Activated T-cell treated with anti-CD3 and anti-CD28 coated beads for 48 hours (primary cell): Measurements from ENCODE around the gene DNAJC5.
"Not testable (repeated sequence)": the region's sequence is repeated elsewhere in the genome, so short reads cannot be mapped to it uniquely, and the experiment has no call there.

Source experiments
- DNase-seq: peaks from one replicate; pipeline ENCODE4 v3.0.0-alpha.2; 2020; ENCODE audit warnings: low read depth

DNAJC5 gene

DNA sequence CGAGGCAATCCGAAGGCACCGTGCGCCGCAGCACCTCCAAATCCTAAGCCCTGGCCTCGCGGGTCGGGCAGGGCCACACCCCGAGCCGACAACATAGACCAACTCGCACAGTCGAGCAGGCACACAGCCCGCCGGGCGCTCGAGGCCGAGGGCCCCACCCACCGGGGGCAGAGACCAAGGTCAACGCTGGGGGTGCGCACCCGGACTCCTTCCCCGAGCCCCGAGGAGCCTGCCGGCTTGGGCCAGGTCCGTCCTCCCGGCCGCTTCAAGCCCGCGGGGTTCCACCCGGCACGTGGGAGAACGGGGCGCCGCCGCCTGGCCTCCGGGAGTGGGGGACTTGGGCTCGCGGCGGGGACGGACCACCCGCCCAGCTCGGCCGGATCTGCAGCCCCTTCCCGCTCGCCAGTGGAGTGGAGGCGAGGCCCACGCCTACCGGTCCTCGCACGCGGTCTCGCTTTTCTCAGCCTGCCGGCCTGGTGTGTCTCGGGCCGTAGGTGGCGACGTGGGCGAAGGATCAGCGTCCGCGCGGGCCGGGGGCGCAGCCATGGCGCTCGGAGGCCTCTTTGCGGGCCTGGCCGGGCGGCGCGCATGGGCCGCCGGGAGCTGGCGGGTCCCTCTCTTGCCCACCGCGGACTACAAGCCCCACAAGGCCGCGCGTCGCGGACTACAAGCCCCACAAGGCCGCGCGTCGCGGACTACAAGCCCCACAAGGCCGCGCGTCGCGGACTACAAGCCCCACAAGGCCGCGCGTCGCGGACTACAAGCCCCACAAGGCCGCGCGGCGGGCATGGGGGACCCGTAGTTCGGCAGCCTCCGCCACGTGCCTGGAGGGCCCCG lies 61.1 kb downstream of the DNAJC5 start, which contains the start of gene UCKL1:
UCKL1 (minus strand) TSS at position 590 of the 837 bp plus-strand sequence; CDS start at position 546, 44 bp downstream.
- DNase-seq: peak; percentile 84

DNA sequence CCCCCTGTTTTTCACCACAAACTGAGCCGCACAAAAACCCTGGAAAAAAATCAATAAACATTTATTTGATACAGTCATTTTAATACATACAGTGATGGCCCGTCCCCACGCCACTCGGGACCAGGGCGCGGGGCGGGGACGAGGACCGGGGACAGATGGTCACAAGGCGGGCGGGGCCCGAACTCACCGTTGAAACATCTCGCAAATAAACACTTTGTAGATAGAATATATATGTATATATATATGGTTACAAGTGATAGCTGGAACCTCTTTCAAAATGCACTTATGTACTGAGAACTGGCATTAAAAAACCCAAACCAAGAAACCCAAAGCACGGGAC lies 61.7 kb downstream of the DNAJC5 start:
- no peak for DNase-seq

DNA sequence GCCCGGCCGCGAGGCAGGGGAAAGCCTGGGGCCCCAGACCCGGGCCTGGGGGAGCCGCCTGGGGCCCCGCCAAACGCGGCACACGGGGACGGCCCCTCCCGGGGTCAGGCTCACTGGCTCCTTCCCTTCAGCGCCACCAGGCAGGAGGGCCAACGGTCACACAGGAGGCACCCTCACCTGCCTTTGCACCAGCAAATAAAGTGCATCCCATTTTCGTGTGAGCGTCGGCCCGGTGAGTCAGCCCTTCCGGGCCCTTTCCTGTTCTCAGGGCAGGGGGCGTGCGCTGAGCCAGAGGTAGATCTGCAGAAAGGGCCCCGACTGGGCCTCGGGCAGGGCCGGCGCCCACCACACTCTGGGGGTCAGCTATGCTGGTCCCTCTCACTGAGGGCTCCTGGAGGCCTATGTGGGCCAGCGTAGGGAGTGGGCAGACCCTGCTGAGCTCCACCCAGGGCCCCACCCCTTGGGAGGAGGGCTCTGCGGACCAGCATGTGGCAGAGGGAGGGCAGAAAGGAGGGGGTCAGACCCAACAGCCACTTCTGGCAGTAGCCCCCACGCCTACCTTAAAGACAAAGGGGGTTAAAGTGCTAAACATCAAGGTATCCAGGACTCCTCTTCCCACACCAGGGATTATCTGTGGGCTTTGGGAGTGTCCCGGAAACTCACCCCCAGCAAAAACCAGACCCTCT lies 62.2 kb downstream of the DNAJC5 start:
- DNase-seq: peak; percentile 71

DNA sequence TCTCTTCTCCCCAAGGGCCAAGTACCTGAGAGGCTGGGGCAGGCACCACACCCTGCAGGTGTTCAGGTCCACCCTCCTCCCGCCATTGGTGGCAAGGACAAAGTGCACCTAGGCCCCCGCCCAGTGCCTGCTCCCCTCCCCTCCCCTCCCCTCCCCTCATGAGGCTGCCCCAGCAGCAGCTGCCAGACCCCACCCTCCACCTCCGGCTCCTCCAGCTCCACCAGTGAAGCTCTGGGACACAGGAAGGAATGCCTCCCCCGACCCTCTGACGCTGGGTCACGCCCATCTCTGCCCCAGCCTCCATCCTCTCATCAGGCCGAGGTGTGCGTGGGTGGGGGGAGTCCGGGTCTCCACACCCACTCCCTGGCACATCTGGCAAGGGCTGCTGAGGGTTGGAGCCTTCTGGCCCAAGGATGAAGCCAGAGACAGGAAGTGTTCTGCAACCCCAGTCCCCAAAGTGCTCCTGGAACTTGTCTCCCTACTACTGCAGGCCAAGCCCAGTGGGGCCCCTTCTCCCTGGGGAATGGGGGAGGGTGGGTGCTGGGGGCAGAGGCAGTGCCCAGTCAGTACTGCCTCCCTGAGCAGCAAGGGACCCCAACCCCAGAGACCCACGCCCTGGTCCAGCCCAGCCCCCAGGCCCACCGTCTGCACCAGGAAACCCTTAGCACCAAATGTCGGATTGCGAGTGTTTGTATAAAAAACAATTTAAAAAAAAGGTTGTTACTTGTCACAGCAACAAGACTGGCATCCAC lies 62.9 kb downstream of the DNAJC5 start:
- DNase-seq: no peak

DNA sequence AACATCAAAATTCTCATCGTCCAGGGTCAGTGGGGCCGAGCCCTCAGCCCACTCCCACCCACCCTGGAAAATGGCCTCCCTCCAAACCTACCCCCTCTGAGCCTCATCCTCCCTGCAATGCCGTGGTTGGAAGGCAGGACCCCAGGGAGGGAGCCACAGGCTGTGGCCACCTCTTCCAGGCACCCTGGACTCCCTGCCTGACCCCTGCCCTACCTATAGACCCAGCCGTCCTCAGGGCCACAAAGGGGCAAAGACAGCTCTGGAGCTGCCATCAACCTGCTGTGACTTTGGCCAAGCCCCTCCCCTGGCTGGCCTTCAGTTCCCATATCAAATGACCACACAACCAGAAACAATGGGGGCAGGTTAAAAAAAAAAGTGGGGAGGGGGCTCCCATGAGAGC lies 63.5 kb downstream of the DNAJC5 start:
- DNase-seq: no peak

DNA sequence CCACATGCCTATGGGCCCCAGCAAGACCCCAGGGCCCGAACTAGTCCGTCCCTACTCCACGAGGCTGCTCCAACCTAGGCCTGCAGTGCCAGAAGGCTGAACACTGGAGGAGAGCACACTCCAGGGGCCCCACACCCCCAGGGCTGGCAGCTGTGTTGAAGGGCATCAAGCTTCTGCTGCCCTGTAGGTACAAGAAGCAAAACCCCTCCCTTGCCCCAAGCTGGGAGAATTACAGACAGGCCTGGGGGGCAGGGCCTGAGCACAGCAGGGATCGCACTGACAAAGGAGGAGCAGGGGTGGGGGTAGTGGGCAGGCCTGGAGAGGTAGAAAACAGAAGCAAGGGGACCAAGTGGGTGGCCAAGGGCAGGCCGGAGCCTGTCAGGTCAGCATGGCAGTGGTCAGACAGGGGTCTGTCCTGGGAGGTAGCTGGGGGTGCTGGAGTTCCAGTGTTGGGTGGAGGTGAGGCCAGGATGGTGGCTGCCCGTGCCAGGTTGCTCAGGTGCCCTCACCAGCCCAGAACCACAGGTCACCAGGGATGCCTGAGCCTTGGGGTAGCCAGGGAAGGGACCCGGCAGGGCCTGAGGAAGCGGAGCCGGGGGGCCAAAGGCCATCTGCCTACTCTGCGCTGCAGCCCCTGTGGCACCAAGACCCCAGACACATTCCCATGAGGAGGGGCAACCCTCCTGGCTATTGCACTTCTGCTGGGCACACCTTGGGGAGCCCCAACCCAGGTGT lies 64.2 kb downstream of the DNAJC5 start:
- no peak for DNase-seq

DNA sequence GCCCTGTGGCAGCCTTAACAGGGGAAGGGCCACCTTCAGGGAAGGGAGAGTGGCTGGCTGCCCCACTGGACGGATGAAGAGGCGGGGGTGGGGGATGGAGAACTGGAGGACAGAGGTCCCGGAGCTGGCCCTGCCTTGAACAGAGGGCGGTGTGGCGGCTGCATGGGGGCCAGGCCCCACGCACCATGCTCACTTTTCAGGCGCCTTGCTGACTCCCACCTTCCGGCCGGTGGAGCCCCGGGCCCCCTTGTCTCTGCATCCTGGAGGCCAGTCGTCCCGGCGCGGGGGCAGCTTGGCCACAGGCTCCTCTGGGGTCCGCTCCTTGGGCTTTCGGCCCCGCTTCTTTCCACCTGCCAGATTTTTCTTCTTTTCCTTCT lies 64.8 kb downstream of the DNAJC5 start:
- no peak for DNase-seq

DNA sequence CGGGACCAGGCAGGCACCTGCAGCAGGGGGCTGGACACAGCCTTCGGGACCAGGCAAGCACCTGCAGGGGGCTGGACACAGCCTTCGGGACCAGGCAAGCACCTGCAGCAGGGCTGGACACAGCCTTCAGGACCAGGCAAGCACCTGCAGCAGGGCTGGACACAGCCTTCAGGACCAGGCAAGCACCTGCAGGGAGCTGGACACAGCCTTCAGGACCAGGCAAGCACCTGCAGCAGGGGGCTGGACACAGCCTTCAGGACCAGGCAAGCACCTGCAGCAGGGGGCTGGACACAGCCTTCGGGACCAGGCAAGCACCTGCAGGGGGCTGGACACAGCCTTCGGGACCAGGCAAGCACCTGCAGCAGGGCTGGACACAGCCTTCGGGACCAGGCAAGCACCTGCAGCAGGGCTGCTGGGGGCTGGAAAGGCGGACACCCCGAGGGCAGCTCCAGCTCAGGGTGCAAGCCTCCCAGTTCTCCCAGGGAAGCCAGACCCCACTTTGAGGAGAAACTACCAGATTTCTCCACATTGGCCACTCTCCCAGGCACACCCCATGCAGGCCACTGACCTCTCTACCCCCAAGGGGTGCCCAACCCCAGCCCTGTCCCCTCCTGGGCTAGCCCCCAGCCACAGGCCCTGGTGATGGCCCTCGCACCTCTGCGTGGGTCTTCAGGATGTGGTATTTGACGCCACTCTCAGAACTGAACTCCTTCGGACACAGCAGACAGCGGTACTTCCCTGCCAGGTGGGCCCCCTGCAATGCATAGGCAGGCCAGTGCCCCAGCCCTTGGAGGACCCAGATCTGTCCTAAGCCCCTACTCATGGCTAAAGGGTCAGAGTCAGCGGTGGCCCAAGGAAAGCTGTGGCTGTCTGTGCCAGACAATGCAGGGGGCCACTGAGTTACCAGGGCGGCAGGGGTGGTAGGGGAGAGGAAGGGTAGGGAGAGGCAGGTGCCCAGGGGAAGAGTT lies 66.0 kb downstream of the DNAJC5 start:
- not testable (repeated sequence) for DNase-seq

DNA sequence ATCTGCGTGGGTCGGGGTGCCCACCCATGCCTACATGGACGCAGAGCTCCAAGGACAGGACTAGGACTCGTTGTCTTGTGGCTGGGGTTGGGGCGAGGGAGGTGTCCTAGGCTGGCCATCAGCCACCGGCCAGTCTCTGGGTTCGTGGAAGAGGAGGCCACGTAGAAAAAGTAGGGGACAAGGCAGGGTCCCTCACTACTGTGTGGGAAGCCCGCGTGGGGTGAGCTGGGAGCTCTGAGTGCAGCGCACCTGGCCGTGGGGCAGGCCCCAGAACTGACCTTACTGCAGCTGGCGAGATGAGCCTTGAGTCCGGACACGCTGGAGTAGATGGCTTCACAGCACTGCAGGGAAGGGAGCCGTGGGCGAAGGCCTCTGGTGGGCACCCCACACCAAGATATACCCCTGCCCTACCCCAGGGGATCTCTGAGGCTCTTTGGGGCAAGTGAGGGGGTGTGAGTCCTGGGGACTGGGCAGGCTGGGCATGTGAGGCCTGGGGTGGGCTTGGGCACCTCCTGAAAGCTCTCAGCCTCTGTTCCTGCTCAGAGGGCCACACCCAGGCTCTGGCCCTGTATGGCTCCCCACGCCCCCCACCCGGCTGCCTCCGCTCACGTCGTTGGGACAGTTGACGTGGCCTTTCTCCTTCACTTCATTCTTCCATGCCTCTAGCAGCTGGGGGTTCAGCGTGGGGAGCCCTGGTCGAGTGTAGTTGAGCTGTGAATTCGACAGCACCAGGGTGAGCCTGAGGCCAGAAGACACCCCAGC lies 66.9 kb downstream of the DNAJC5 start:
- DNase-seq: no peak

DNA sequence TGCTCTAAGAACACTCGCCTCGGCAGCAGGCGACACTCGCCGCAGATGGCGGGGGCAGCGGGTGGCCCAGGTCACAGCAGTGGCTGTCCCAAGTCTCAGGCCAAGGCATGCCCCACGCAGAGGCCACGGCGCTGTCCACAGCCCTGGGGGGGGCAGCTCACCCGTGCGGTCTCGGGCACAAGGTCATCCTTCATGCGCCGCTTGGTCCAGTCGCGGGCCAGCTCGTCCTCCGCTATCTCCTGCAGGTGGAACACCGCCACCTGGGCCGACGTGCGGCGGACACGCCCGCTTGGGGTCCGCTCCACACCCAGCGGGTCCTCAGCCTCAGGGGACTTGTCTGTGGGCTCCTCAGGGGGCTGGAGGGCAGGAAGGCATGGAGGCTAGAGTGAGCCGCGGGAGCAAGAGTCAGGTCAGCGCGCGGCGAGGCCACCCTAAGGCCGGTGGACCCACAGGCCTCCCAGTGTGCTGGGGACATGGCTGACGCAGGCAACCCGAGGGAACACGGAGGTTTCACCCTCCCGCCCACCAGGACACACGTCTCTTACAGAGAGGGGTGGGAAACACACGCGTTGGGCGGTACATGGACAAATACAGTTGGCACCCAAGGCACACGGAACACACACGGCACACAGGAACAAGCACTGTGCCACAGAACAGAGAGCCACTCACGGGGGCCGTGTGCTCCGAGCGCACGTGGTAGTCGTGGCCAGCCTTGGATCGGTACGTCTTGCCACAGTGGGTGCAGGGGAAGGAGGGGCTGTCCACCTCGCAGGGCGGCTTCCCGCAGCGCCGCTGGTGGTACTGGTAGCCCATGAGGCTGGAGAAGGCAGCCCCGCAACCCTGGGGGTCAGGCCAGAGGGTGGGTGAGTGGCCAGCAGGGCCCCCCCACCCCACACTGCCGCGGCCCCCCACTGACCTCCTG lies 67.8 kb downstream of the DNAJC5 start:
- DNase-seq: no peak

DNA sequence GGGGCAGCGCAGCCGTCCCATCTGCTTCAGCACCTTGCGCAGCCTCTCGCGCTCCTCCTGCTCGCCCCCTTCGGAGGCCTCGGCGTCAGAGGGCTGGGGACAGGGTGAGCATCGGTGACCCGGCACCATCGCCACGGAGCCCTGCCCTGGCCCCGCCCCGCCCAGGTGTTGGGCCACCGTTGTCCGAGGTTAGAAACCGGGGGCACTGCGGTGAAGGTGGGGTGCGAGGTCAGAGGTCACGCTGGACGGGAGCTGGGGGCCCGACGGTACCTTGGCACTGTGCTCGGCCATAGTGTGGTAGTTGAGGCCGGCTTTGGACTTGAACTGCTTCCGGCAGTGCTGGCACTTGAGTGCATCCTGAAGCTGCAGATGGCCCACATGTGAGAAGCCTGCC lies 68.4 kb downstream of the DNAJC5 start:
- no peak for DNase-seq

DNA sequence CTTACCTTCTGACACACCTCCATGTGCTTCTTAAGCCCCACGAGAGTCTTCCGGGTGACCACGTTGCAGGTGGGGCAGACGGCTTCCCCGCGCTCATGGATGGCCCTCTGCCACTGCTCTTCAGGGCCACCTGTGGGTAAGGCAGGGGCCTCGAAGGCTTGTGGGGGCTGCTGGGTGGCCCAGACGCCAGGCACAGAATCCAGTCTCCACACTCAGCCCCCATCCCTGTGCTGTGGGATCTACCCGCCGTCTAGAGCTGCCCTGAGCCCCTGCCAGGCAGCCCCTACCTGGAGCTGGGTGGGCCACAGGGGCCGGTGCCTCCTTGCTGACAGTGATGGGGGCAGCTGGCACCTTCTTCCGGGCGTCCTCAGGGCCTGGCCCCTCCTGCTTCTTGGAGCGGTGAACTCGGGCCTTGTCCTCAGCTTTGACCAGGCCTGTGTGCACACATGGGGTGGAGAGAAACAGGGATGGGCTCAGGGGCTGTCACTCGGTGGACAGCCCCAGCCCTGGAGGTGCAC lies 68.9 kb downstream of the DNAJC5 start:
- no peak for DNase-seq

DNA sequence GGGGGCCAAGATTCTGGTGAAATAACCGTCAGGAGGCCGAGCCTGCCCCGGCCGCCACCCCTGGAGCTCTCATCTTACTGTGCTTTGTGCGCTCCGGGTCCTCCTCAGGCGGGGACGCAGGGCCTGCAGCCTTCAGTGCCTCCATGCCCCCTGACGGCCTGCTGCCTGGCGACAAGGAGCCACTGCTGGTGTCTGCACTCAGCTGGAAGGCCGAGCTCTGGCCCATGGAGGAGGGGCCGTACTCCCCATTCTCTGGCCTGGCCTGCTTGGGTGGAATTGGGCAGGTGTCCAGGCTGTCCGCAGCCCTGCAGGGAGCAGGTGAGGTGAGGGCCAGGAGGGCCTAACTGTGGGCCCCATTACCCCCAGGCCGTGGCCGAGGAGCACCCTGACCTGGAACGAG lies 69.5 kb downstream of the DNAJC5 start:
- no peak for DNase-seq

DNA sequence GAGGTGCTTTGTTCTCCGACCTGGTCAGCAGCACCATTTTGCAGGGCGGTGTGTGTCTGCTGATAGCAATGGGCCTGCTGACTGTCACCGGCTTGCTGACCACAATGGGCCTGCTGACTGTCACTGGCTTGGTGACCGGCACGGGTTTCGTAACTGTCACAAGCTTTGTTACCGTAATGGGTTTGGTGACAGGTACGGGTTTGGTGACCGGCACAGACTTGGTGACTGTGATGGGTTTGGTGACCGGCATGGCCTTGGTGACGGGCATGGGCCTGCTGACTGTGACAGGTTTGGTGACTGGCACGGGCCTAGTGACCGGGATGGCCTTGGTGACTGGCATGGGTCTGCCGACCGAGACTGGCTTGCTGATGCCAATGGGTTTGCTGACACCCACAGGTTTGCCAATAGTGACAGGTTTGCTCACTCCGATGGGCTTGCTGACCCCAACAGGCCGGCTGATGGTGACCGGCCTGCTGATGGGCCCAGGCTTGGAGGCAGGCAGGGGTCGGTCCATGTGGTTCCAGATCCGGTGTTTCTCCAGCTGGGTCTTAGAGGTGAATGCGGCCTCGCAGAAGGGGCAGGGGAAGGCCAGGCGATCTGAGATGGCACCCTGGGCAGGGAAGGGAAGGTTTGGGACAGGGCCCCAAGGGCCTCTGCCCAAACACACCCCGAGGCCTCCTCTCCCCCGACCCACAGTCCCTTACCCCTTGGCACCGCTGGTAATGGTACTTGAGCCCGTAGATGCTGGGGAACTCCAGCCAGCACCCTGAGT lies 71.4 kb downstream of the DNAJC5 start:
- DNase-seq: no peak

DNA sequence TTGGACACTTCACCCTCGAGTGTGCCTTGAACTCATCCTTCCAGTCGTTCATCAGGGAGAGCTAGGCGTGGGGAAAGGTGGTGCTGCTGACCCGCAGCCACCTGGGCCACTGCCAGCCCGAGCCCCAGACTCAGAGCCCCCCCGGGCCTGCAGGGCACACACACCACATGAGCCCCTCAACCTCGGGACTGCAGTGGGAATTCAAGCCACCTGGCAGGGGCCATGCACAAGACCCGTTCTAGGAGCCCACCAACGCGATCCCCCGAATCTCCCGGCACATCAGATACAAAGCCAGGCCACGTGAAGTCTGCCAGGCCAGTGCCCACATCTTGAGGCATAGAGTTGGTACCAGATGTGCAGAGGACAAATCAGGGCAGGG lies 72.0 kb downstream of the DNAJC5 start:
- no peak for DNase-seq

DNA sequence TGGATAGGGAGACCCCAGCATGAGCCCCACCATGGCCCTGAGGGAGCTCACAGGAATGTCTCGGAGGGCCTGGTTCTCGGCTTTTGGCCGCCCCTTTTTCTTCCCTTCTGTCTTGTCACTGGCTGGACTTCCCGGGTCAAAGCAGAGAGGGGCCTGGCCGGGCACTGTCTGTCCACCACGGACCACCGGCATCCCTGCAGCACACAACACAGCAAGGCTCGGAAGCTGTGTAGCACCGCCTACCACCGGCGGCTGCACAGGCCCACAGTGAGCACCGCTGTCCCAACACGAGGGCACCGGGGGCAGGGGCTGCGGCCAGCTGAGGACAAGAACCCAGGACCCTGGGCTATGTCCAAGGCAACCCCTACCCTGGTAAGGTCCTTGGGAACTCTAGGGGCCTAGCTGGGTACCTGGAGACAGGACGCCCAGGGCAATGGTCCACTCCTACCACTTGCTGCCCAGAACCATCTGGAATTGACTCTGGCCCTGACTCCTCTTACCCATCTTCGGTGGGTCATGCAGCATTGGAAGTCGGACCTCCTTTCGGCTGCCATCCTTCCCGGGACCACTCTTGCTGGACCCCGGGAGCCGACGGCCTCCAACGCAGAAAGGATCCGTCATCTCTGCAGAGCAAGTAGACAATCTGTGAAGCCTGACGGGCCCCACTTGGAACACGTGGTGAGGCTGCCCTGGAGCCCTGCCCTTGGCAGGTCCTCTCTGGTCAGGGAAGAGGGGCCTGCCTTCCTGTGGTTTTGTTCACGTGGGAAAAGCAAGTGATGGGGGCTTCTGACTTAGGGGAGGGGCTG lies 72.6 kb downstream of the DNAJC5 start:
- no peak for DNase-seq
